Karpas-422 (cell line): ENCODE measurements around the gene COL4A2. TPM values are rescaled to one million over a fixed set of nuclear protein-coding genes. Genes with fewer than 3 reads are reported as not detected.

Source experiments
- DNase-seq: peaks from one replicate; pipeline ENCODE4 v3.0.0-alpha.2; 2015
- H2AFZ ChIP-seq: fragments of 200-600 bp; sonication (generic); 2 replicates; pipeline ENCODE4 v1.6.1; 2014; ENCODE audit warnings: antibody characterized with exemption, low read length, mixed read lengths
- H3K27ac ChIP-seq: fragments of 200-600 bp; sonication (generic); 2 replicates; pipeline ENCODE4 v1.5.1; 2014; ENCODE audit warnings: mild to moderate bottlenecking, low read length, moderate library complexity
- H3K27me3 ChIP-seq: fragments of 200-600 bp; sonication (generic); 2 replicates; pipeline ENCODE4 v1.6.1; 2014; ENCODE audit warnings: low read length, mixed read lengths
- H3K36me3 ChIP-seq: fragments of 200-600 bp; sonication (generic); 2 replicates; pipeline ENCODE4 v1.6.1; 2014; ENCODE audit warnings: low read length, mixed read lengths; ENCODE audit not compliant: insufficient read depth
- H3K4me1 ChIP-seq: fragments of 200-600 bp; sonication (generic); 2 replicates; pipeline ENCODE4 v1.6.1; 2014; ENCODE audit warnings: mild to moderate bottlenecking, low read length, mixed read lengths
- H3K4me2 ChIP-seq: fragments of 200-600 bp; sonication (generic); 2 replicates; pipeline ENCODE4 v1.6.1; 2014; ENCODE audit warnings: low read length, low read depth, mild to moderate bottlenecking; ENCODE audit not compliant: poor library complexity, severe bottlenecking
- H3K4me3 ChIP-seq: fragments of 200-600 bp; sonication (generic); 2 replicates; pipeline ENCODE4 v1.5.1; 2014; ENCODE audit warnings: mild to moderate bottlenecking, antibody characterized with exemption, low read length, mixed read lengths
- H3K79me2 ChIP-seq: fragments of 200-600 bp; sonication (generic); 2 replicates; pipeline ENCODE4 v1.6.1; 2014; ENCODE audit warnings: mild to moderate bottlenecking, low read length, mixed read lengths
- H3K9ac ChIP-seq: fragments of 200-600 bp; sonication (generic); 2 replicates; pipeline ENCODE4 v1.6.0; 2014; ENCODE audit warnings: low read length
- H3K9me2 ChIP-seq: fragments of 200-600 bp; sonication (generic), shearing (Covaris generic); replicated peaks from 2 replicates; pipeline ENCODE4 v1.6.0; 2014; ENCODE audit warnings: mild to moderate bottlenecking, low read length, moderate library complexity; ENCODE audit not compliant: insufficient read depth
- H3K9me3 ChIP-seq: fragments of 300-700, 200-600 bp; sonication (generic); 2 replicates; pipeline ENCODE4 v1.6.1; 2014; ENCODE audit warnings: low read length, mixed read lengths
- H4K20me1 ChIP-seq: fragments of 200-600 bp; sonication (generic); 2 replicates; pipeline ENCODE4 v1.6.1; 2014; ENCODE audit warnings: mild to moderate bottlenecking, antibody characterized with exemption, low read length, low read depth; ENCODE audit not compliant: insufficient read depth
- total RNA-seq: library from RNA; depleted of rRNA; stranded (reverse); fragments of >200 nt; shearing (Covaris generic); gene quantifications from 2 replicates; pipeline ENCODE4 v1.2.3, GENCODE V29; 2014; ENCODE audit warnings: low replicate concordance

COL4A2 gene
- total RNA-seq, 1 experiment from 2014 or later = not detected

- Histone ChIP-seq H3K27ac (no peak overlapping the region), H3K79me2 (no peaks in the 10 kb centered on the region), H3K9ac (no peak overlapping the region), H3K9me3 (peaks cover 5% of the 10 kb centered on the region; the same call in 1 of the 2 replicates), H3K27me3 (no peaks in the 10 kb centered on the region), H3K36me3 (no peaks in the 10 kb centered on the region), H3K9me2 (no peaks in the 10 kb centered on the region), H3K4me2 (no peak overlapping the region), H2AFZ (no peak overlapping the region), H3K4me1 (no peaks in the 10 kb centered on the region), H4K20me1 (no peaks in the 10 kb centered on the region), H3K4me3 (no peak overlapping the region)
- no peak for DNase-seq
Measured at GRCh38 chr13:110382229-110382628, 75.1 kb downstream of the COL4A2 start.

- H3K4me1 ChIP-seq = no peaks in the 10 kb centered on the region
- no peaks in the 10 kb centered on the region for H3K79me2 ChIP-seq
- DNase-seq = no peak
- no peak overlapping the region for H3K4me3 ChIP-seq
- H3K36me3 ChIP-seq = no peaks in the 10 kb centered on the region
- H3K27ac ChIP-seq = no peak overlapping the region
- no peaks in the 10 kb centered on the region for H3K27me3 ChIP-seq
- H2AFZ ChIP-seq = no peak overlapping the region
- no peak overlapping the region for H3K4me2 ChIP-seq
- no peaks in the 10 kb centered on the region for H3K9me2 ChIP-seq
- H4K20me1 ChIP-seq = no peaks in the 10 kb centered on the region
- no peak overlapping the region for H3K9ac ChIP-seq
- H3K9me3 ChIP-seq = peaks cover 5% of the 10 kb centered on the region; the same call in 1 of the 2 replicates
Measured at GRCh38 chr13:110382830-110383229, 75.7 kb downstream of the COL4A2 start.

DNA sequence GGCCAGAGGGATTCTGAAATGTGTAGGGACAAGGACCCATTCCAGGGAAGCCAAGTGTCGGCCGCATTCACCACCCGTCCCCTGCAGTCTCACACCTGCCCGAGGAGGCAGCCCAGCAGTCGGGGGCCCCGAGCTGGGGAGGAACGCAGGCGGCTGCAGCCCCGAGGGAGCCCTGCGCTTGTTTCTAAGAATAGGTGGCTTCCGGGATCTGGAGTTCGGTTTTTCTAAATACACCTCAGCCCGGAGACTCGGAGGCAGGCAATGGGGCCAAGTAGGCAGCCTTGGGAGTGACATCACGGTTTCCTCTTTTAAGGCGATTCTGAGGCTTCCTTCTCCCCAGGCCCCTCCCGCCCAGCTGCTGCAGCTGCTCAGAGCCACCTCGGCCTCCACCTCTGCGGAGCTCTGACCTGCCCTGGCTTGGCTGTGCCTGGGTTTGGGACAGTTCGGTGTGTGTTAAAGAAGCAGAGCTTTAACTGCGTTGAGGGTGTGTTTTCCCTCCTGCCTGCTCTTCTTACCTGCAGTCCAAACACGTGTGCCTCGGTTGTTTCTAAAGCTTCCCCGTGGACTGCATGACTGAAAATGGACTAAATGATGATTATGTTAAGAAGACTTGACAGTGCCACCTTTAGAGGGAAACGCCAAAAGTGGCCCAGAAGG, 80.5 kb downstream of the COL4A2 start:
- no peaks in the 10 kb centered on the region for H3K79me2 ChIP-seq
- H3K27me3 ChIP-seq = no peaks in the 10 kb centered on the region
- H3K9me2 ChIP-seq = no peaks in the 10 kb centered on the region
- no peaks in the 10 kb centered on the region for H3K4me1 ChIP-seq
- no peak overlapping the region for H3K27ac ChIP-seq
- no peaks in the 10 kb centered on the region for H3K36me3 ChIP-seq
- no peak for DNase-seq
- peaks cover 5% of the 10 kb centered on the region; the same call in 1 of the 2 replicates for H3K9me3 ChIP-seq
- no peak overlapping the region for H2AFZ ChIP-seq
- H4K20me1 ChIP-seq = no peaks in the 10 kb centered on the region
- no peak overlapping the region for H3K4me2 ChIP-seq
- no peak overlapping the region for H3K9ac ChIP-seq
- H3K4me3 ChIP-seq = no peak overlapping the region

GRCh38 chr13:110388108-110388943, 81.2 kb downstream of the COL4A2 start:
- Histone ChIP-seq H4K20me1 (no peaks in the 10 kb centered on the region), H2AFZ (no peak overlapping the region), H3K27me3 (no peaks in the 10 kb centered on the region), H3K9me3 (peaks cover 5% of the 10 kb centered on the region; the same call in 1 of the 2 replicates), H3K9ac (no peak overlapping the region), H3K4me2 (no peak overlapping the region), H3K4me3 (no peak overlapping the region), H3K36me3 (no peaks in the 10 kb centered on the region), H3K4me1 (no peaks in the 10 kb centered on the region), H3K27ac (no peak overlapping the region), H3K9me2 (no peaks in the 10 kb centered on the region), H3K79me2 (no peaks in the 10 kb centered on the region)
- no peak for DNase-seq

DNA sequence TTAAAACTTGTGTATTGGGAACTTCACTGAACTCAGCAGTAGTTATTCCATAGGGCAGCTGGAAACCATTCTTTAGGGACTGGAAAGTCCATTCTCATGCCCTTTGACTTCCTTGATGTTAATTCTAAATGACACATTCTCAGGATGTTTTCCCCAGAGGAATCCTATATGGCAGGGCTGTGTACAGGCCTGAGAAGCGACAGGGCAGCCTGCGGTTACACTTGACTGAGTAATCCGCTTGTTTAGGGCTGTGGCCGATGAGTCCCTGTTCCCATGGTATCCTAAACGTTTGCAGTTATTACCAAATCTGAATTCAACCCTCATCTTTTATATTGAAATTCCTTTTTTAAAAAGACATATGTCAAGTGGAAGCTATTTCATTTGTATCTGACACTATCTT, 83.5 kb downstream of the COL4A2 start:
- no peaks in the 10 kb centered on the region for H3K27me3 ChIP-seq
- H3K79me2 ChIP-seq = no peaks in the 10 kb centered on the region
- no peaks in the 10 kb centered on the region for H3K4me1 ChIP-seq
- peaks cover 5% of the 10 kb centered on the region; the same call in 1 of the 2 replicates for H3K9me3 ChIP-seq
- H2AFZ ChIP-seq = no peak overlapping the region
- H3K9ac ChIP-seq = no peak overlapping the region
- H3K4me3 ChIP-seq = no peak overlapping the region
- H3K9me2 ChIP-seq = no peaks in the 10 kb centered on the region
- H3K36me3 ChIP-seq = no peaks in the 10 kb centered on the region
- H3K27ac ChIP-seq = no peak overlapping the region
- no peak overlapping the region for H3K4me2 ChIP-seq
- H4K20me1 ChIP-seq = no peaks in the 10 kb centered on the region
- DNase-seq = no peak

DNA sequence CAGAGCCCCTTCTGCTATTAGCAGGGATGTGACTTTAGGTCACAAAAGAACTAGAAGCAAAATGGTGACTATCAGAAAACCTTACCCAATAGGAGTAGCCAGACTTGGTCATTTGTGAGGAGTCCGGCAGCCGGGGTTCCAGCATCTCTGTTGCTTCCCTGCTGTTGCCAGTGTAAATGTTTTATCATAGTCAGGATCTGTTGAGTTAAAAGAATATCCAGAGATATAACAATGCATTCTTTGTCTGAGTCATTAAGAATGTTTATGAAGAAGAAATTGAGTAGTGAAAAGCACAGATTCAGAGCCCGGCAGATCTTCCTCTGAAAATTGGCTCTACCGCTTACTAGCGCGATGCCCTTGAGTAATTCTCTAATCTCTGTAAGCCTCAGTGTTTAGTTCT, 84.2 kb downstream of the COL4A2 start:
- DNase-seq = no peak
- Histone ChIP-seq H3K36me3 (no peaks in the 10 kb centered on the region), H3K4me2 (no peak overlapping the region), H4K20me1 (no peaks in the 10 kb centered on the region), H3K4me1 (no peaks in the 10 kb centered on the region), H3K79me2 (no peaks in the 10 kb centered on the region), H3K9me2 (no peaks in the 10 kb centered on the region), H2AFZ (no peak overlapping the region), H3K4me3 (no peak overlapping the region), H3K9me3 (no peaks in the 10 kb centered on the region), H3K27ac (no peak overlapping the region), H3K9ac (no peak overlapping the region), H3K27me3 (no peaks in the 10 kb centered on the region)

- no peaks in the 10 kb centered on the region for H3K9me2 ChIP-seq
- no peaks in the 10 kb centered on the region for H3K79me2 ChIP-seq
- no peak for DNase-seq
- H3K27me3 ChIP-seq = no peaks in the 10 kb centered on the region
- H2AFZ ChIP-seq = no peak overlapping the region
- no peak overlapping the region for H3K4me2 ChIP-seq
- H3K4me1 ChIP-seq = no peaks in the 10 kb centered on the region
- no peak overlapping the region for H3K27ac ChIP-seq
- no peak overlapping the region for H3K9ac ChIP-seq
- H3K36me3 ChIP-seq = no peaks in the 10 kb centered on the region
- no peaks in the 10 kb centered on the region for H3K9me3 ChIP-seq
- no peaks in the 10 kb centered on the region for H4K20me1 ChIP-seq
- no peak overlapping the region for H3K4me3 ChIP-seq
Measured at GRCh38 chr13:110392510-110393240, 85.6 kb downstream of the COL4A2 start.

- Histone ChIP-seq H4K20me1 (no peaks in the 10 kb centered on the region), H3K4me1 (no peaks in the 10 kb centered on the region), H3K9ac (no peak overlapping the region), H3K9me2 (no peaks in the 10 kb centered on the region), H3K9me3 (no peaks in the 10 kb centered on the region), H3K27me3 (no peaks in the 10 kb centered on the region), H2AFZ (no peak overlapping the region), H3K4me3 (no peak overlapping the region), H3K27ac (no peak overlapping the region), H3K4me2 (no peak overlapping the region), H3K36me3 (no peaks in the 10 kb centered on the region), H3K79me2 (no peaks in the 10 kb centered on the region)
- no peak for DNase-seq
Measured at GRCh38 chr13:110393761-110394160, 86.7 kb downstream of the COL4A2 start.
